Heart left ventricle (tissue), 13 donors: Measurements from ENCODE around the gene INSIG2.
"Not testable (repeated sequence)": the region's sequence is repeated elsewhere in the genome, so short reads cannot be mapped to it uniquely, and the experiment has no call there.

Source experiments
- POLR2A ChIP-seq, 2 donors: fragments of 450-650 bp; IDR thresholded peaks; one replicate each; pipeline ENCODE4 v1.6.1; 2017; ENCODE audit warnings: antibody characterized with exemption in 2 of 2, mild to moderate bottlenecking in 2 of 2, moderate library complexity in 2 of 2
- TF ChIP-seq, protein P1 (sequence below), 12 donors: fragments of 200-600 bp; sonication (generic) in 4 of 12; IDR thresholded peaks; one replicate each; pipeline versions ENCODE4 v1.5.0 to v1.8.0; 2018 to 2022; ENCODE audit warnings: antibody characterized with exemption in 12 of 12, mild to moderate bottlenecking in 5 of 12
- donor health status: ischemic (EF 13 %, LVEDD 7.1; RV severe dilation, severe dysfunction).
- donor health status: DM: no; HTN: yes; CAD: no.
- donor health status: DM: no; HTN: no; CAD: no.
- donor health status: ischemic (EF 25% LVEDD 6.9; RV normal size, moderate dysfunction).
- donor health status: ischemic (EF 25% LVEDD 5.7; RV mildly dilated, moderate dysfunction).
- donor health status: ischemic (EF 35%, LVEDD 5.7; RV mildly dilated, moderate dysfunction).
- donor health status: nonischemic (EF 11% LVEDD 7.7; RV severe dilation, severe dysfunction).
- donor health status: DM: yes; HTN: yes; CAD: no.
- donor health status: PGD.
- donor health status: ischemic (EF 29% LVEDD 5.4; RV normal size, mild dysfunction).
- donor health status: nonischemic (EF 23%, LVEDD 6.1; RV moderate dilation, normal function).

DNA sequence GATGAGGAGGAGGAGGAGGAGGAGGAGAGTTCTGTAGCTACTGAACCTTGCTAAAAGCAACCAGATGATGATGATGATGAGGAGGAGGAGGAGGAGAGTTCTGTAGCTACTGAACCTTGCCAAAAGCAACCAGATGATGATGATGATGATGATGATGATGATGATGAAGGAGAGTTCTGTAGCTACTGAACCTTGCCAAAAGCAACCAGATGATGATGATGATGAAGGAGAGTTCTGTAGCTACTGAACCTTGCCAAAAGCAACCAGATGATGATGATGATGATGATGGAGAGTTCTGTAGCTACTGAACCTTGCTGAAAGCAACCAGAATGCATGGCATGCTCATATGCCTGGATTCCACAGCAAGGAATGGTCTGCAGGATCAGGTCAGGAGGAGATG is 5.8 kb downstream of the INSIG2 start:
- TF ChIP-seq, protein P1, sequence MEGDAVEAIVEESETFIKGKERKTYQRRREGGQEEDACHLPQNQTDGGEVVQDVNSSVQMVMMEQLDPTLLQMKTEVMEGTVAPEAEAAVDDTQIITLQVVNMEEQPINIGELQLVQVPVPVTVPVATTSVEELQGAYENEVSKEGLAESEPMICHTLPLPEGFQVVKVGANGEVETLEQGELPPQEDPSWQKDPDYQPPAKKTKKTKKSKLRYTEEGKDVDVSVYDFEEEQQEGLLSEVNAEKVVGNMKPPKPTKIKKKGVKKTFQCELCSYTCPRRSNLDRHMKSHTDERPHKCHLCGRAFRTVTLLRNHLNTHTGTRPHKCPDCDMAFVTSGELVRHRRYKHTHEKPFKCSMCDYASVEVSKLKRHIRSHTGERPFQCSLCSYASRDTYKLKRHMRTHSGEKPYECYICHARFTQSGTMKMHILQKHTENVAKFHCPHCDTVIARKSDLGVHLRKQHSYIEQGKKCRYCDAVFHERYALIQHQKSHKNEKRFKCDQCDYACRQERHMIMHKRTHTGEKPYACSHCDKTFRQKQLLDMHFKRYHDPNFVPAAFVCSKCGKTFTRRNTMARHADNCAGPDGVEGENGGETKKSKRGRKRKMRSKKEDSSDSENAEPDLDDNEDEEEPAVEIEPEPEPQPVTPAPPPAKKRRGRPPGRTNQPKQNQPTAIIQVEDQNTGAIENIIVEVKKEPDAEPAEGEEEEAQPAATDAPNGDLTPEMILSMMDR (IDR thresholded peaks at IDR 0.05), result not testable (repeated sequence)
- not testable (repeated sequence) for TF ChIP-seq POLR2A (IDR thresholded peaks at IDR 0.05)
